ENCODE measurements around the gene SIAE.

DNA sequence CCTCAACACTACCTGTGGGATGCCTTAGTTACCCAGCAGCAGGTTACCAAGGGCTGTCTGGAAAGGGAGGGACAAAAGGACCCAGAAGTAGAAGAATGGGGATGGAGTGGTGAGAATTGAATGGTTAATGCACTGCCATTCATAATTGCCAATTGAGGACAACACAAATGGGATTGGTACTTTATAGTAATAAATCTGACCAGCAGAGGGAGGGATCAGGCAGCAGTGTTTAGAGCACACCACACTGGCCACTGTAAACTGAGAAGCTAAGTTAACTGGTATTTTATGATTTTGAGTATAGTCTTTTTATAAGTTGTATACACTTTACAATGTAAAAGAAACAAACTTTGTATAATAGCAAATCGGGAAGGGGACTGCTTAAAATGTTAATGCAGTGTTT is 40.2 kb downstream of the SIAE start:
- TF ChIP-seq CTCF (IDR thresholded peaks at IDR 0.05; ENCODE audit: low read depth, low read length, poor library complexity, severe bottlenecking), result no peak
- no peak for TF ChIP-seq EZH2phosphoT487 (IDR thresholded peaks at IDR 0.05; ENCODE audit: borderline replicate concordance, low read length)
